D341Med (cell line): ENCODE data around the gene LARP4B.

ENCODE experiments used
- DNase-seq: peaks from one replicate; pipeline ENCODE4 v3.0.0; 2012; ENCODE audit warnings: low spot score

The LARP4B gene

DNA sequence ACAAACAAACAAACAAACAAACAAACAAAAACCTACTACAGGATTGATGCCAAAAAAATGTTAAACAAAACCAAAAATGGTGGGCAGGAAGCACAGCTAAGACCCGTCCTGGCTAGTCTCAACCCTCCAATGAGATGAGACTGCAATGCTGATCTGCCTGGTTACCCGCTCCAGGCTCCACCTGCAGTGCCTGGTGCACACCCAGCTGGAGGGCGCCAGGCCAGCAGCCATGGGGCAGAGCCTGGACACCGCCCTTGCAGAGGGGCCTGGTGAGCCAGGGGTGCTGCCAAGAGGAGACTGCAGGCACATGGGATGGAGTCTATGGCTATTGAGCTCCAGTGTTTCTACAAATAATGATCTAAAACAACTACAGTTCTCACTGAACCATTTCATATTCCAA, 107.0 kb downstream of the LARP4B start:
- DNase-seq = no peak

DNA sequence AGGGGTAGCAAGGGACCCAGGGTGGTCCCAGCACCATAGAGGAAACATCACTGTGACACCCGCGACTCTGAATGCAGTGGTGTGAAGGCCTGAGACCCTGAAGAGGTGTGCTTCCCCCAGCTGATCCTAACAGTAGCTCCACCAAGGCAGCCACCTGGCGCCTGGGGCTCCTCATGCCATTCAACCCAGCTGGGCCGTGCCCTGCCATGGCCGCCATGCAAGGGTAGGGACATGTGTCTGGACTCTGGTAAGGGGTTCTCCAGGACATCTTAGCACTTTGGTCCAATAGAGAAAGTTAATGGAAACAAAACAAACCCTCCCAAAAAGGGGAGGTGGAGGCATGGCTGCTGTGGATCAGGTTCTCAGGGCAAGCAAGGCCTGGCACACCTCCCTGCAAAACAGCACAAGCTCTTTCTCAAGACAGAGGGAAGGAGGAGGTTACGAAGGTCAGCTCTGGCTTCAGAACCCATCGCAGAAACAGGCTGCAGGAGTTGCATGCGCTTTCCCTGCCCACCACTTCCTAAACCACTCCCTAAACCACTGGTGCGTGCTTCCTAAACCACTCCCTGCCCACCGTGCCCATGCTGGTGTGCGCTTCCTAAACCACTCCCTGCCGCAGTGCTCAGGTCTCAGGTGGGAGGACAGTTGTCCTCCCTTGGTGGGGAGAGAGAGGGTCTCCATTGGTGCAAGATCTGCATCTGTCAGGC, 108.7 kb downstream of the LARP4B start:
- DNase-seq = no peak

DNA sequence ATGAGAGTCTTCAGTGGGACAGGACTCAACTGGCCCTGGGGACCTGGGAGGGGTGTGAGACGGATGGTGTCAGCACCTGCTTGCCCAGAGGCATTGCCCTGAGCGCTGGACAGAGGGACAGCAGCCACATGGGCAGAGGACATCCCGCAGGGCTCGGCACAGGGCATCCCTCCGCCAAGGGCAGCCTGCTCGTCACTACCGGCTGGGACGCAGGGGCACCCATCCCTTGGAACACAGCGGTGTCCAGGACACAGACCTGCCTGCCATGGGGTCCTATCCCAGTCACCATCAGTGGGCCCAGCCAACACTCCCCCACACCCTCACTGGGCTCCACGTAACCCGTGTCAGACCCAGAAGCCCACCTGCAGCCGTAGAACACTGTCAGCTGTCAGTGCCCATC, 109.3 kb downstream of the LARP4B start:
- DNase-seq = no peak

DNA sequence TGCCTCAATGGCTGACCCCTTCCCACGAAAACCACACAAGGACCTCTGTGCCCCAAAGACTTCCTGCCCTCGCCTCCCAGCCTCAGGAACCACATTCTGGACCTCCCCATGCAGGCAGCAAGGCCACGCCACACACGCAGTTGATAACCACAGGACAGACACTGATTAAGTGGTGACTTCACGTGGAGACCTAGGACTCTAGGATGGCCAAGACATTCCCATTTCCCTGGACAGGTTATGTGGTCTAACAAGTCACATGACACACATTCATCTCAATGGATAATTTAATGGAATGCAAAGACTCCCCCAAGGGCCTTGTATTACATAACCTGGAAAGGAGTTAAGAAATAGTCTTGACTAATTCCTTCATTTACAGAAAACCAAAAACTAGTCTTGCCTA, 110.2 kb downstream of the LARP4B start:
- no peak for DNase-seq

DNA sequence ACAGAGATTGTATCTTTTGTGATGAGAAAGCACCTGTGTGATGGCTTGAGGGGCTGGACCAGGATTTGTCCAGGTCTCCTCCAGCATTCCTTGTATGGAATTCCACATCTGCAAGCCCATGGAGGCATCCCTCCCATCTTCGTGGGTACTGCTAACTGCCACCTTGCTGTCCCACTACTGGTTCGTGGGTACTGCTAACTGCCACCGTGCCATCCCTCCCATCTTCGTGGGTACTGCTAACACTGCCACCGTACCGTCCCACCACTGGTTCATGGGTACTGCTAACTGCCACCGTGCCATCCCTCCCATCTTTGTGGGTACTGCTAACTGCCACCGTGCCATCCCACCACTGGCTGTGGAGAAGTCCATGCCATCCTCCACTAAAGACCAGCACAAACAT, 111.7 kb downstream of the LARP4B start:
- no peak for DNase-seq

DNA sequence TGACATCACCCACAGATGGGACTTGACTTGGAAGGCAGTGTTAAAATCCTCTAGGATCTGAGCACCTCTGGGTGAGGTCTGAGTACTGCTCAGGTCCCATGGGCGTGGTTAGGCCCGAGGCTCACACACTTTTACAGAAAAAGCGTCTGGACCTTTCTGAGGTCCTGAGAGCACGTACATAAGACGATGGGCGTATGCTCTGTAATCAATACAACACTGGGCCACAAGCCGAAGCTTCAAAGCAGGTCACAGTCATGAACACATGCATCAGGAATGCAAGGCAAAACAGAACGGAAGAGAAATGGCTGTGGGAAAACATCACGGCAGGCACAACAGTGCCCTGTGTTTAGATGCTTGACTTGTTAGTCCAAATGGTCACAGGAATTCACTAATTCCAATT, 112.2 kb downstream of the LARP4B start:
- DNase-seq = no peak

DNA sequence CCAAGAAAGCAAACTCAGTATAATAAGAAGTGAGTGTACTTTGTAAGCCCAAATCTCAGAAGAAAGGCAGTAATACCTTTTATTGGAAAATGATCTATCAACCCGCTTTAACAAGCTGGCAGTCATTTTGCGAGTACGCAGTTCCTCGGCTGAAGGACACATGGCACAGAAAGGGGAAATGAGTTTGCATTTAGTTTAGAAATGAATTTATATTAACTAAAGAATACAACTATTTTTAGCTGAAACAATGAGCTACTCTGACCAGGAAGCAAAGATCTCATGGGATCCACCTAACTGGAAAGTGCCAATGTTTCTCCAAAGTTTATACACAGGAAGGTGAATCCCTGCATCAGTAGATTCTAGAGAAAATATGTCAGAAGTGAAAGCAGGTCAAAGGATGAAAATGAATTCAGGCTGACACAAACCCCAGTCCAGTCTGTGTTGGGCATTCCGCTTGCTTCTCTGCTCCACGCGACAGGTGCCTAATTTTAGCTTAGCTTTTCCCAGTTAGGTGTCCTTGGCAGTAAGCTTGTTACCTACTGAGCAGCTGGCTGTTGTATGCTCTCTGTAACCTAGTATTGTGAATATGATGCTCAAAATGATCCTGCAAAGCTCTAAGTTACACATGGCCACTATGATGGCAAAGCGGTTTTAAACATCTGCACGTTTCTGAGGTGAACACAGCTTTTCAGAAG, 112.8 kb downstream of the LARP4B start:
- DNase-seq = no peak

DNA sequence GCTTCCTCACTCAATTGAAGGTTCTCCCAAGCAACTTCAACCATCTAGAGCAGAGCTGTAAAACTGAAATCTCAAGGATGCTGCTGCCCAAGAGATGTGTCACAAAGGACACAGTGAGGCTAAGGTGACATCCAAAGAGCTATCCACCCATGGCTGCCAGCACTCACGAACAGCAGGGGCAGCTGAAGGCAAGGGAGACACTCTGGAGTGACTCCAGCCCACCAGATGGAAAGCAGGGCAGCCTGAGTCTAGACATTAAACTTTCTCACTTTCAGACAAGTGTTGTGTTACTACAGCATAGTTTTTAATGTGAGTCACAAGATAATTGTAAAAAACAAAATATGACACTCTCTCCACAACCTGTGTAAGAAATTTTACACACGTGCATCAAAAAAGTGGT, 113.5 kb downstream of the LARP4B start:
- no peak for DNase-seq

DNA sequence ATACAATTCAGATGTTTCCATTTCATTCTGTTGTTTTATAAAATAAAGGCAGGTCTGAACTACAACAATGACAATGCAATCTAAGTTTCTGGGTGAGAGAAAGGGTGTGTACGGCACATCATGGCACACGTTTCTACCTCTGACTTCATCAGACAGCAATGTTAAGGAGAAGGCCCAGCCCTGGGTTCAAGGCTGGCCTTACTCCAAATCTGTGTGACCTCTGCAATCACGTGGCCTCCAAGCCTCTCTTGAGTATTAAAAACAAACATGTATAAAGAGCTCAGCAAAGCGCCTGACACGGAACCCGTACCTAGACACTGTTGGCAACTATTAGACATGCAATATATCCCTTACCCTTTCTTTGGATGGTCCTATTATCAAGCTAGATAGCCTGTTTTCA, 114.1 kb downstream of the LARP4B start:
- DNase-seq = no peak

DNA sequence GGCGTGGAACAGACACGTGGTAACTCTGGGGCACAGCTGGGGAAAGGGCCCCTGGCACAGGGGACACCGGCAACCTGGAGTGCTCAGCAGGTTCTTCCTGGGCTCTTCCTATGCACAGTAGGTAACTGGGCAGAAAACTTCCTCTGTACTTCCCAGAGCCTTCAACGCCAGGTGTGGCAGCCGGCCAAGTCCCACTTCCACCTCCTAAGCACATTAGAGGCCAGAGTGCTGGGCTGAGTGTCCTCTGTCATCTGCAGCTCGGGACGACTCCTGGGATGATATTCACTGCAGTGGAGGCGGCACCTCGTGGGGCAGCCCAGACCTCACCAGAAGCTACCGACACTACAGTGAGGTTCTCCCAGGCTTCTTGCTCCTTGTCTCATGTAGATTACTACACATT, 114.5 kb downstream of the LARP4B start:
- no peak for DNase-seq

DNA sequence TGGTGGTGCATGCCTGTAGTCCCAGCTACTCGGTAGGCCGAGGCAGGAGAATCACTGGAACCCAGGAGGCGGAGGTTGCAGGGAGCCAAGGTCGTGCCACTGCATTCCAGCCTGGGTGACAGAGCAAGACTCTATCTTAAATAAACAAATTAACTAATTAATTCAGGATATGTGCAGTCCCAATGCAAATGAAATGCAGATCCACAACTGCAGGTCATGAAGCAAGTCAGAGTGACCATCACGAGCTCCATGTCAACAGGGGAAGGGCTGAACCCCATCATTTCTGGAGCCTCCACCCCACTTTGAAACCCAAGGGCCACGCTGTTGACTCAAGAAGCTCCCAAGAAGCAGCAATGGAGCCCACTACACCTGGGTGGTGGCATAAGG, 115.4 kb downstream of the LARP4B start:
- no peak for DNase-seq

DNA sequence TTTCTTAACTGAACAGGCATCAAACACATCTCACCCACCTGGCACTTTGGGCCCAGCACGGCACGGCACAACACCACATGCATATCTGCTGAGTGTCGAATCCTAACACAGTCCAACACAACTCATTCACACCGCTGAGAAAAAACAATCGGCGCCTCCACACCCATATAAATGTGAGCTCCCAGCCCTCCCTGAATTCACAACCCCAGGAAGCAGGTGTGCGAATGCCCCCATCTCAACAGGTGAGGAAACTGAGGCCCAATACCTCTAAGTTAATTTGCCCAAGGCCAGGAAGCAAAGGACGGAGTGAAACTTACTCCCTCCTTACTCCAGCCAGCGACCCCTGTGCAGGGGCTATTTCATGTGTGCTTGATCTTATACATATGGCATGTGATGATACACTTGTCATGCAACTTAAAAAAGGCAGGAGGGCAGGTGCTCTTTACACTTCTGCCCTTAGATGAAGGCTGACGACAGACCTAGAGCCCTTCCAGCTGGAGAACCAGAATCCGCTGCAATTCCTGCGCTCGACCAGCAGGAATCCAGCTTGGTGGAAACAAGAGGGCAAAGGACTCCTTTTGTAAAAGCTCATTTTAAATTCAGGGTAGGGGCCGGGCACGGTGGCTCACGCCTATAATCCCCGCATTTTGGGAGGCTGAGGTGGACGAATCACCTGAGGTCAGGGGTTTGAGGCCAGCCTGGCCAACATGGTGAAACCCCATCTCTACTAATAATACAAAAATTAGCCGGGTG, 116.0 kb downstream of the LARP4B start:
- DNase-seq = no peak

DNA sequence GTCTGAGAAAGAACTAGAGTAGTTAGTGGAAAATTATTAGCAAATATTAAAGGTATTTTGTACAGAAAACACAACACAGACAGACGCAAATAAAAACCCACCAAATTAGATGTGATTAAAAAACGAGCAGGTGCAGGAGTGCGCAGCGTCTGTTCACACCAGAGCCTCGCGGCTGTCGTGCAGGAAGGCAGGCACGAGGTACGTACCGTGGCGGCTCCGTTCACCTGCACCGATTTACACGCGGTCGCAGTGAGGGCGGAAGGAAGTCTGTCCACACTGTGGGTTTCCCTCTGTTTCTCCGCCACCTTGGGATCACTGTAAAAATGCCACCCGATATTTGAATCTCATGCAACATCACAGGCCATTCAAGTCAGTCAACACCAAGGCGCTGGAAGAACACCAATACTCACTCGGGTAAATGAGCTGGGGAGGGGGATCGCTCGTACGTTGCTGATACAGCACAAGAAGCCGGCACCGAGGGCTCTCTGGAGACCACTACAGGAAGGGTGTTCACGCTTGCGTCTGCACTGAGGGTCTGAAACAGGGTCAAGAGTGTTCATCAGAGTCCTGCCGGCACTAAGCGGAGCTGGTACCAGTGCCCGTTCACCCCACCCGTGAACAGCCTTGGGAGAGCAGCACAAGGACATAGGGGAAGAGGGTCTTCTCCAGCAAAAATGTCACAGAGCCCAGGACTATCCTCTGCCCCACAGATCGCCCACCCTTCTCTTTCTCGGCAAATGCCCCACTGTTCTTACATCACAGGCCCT, 116.8 kb downstream of the LARP4B start:
- DNase-seq = no peak

DNA sequence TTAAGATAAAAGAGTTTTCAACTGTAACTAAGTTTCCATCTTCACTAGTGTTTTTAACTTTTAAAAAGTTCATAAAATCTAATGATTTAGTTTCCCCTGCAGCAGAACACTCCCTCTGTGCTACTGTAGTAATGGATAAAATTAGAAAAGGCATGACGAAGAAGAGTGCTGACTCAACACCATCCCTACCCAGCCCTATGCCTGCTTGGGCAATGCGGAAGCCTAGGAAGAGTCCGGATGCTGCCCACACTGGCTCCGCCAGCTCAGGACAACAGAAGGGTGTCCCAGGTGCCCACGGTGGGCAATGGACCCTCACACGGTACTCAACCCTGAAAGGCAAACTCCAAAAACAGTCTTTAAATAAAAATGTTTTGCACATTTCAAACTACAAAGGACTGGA, 118.2 kb downstream of the LARP4B start:
- DNase-seq = no peak

DNA sequence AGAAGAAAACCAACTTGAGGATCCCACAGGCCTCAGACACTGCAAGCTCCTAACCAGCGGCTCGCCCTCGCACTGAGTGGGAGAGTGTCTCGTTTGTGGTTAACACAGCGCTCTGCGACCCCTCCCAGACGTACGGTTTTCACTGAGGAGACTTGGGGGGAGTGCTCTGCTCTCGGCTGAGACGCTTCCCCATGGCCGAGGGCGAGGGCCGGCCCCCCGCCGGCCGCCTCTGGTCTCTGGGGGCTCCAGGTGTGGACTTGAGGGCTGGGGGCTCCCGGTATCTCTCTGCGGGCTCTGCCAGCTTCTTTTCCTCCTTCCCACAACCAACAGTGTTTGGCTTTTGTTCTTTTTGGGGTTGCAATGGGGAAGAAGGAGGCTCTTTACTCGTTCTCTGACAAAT, 118.7 kb downstream of the LARP4B start:
- no peak for DNase-seq

DNA sequence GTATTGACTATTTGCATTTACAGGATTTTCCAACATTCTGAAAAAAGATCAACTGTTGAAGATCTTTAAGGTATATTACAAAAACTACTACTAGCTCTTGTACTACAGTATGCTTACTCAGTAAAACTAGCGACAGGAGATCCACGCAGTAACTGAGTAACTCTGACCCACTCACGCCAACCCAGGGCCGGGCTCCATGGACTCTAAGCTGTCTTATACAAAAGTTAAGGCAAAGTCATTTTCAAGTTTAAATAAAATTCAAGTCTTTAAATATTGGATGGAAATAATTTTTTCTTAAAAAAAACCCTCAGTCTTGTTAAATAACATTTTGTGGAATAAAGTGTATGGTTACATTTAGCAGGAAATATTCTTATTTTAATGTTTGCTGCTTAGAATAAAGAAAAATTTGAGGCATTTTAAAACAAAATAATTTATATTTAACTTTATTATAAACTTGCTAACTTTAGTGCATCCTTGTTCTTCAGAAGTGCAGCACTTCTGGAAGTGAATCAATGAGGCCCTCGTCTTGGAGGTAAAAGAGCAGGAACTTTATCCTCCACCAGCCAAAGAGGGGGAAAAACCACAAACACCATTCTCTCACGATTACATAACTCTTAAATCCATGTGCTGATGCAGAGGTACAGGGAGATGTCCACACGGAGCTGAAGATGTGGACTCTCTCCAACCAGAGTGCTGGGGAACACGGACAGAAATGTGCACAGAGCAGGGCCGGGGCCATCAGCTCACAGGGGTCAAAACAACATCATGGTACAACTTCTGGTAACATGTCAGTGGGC, 119.9 kb downstream of the LARP4B start:
- DNase-seq = no peak

DNA sequence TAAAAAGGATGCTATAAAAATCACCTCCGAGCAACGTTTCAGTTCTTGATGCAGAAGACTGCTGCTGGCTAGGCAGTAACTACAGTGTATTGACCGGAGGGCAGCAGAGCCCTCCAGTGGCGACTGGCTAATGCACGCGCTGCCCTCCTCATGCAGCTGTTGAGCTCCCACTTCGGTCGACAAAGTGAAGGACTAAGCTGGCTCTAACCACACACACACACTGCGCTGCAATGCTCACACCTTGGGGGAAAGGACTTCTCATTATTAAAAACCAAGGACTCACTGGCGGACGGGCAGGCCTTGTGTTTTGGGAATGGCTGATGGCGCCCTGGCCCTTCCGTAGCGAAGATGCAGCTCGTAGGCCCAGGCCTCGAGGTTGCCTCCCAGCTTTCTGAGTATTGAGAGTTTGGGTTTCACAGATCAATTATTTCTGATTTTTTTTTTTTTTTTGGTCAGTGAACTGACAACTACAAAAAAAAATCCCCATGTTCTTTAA, 121.1 kb downstream of the LARP4B start:
- peak; percentile 79 for DNase-seq

DNA sequence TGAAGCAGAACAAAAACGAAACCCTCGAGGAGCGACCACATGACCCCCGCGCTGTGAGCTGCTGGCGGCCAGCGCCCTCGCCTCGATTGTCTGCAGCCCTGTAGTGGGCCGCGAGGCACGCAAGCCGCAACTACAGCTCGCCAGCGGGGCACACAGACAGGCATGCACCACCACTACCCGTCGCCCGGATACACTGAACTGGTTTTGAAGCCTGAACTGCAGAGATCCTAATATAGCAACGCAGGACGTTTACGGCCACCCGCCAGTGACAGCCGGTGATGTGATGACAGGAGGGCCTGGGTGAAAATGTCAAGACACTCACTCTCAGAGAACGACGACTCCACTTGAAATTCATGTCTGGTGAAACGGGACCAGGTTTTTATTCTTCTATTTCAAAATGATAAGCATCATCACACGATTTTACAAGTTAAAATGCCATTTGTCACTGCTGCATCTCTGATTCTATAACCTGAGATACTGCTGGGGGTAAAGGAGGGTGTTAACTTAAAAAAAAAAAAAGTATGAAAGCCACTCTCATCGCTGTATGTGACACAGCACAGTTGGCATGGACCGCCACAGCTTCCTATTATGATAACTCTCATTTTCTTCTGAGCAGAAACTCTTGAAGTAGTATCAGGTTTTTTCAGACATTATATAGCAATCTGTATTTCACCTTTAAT, 121.7 kb downstream of the LARP4B start:
- DNase-seq = no peak

DNA sequence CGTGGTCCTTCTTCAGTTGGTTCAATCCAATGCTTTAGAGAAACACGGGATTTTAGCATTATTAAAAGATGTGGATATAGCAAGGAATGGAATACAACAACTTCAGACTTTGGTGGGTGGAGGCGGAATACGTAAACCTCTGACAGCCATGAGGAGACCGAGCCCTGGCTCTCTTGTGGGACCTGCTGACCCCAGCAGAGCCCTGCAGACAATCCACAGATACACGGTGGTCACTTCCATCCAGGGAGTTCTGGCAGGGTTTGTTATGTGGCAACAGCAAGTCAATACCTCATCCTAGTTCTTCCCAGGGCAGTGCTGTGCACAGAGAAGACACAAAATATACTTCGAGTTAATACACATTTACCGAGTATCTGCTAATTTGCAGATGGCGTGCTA, 123.5 kb downstream of the LARP4B start:
- no peak for DNase-seq

DNA sequence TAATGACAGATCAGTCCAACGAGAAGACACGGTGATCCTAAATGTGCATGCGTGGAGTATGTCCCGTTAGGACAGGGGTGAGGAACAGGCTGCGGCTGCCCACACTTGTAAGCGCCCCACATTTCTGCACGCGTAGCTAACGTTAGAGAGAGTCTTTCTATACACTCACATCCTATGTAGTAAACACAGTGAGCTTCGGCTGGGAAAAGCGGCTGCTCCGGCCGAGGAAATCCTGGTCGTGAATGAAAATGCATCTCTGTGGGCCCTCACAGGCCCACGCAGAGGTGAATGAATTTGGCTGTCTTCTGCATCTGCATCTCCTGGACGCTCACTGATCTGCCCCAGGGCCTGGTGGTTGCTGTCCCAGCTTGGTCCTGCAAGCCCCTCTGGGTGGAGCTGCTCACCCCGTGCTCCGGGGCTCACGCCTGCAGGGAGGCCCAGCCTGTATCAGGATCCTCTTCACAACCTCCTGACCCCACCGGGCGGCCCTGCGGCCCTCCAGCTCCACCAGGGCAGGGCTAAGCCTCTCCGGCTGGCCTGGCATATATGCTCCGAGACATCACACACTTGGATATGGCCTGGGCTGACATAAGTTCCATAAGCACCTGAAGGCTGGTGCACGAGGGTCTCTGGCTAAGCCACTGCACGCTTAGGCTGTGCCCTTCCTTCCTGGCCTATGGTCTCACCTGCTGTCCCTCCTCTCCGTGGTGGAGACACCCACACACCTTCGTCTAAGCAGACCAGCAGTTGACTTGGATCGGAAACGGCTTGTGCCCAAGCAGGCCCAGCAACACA, 124.1 kb downstream of the LARP4B start:
- peak; percentile 8 for DNase-seq
